ENCODE data around the gene ETFBKMT.
"Not testable (repeated sequence)": the region's sequence is repeated elsewhere in the genome, so short reads cannot be mapped to it uniquely, and the experiment has no call there.

ETFBKMT gene

GRCh38 chr12:31655792-31656191 lies 3.7 kb upstream of the ETFBKMT start:
- DNase-seq: no peak

- DNase-seq: no peak
Observed at GRCh38 chr12:31658471-31659086, 909 bp upstream of the ETFBKMT start.

GRCh38 chr12:31662176-31662849 lies 2.8 kb downstream of the ETFBKMT start:
- no peak for DNase-seq

DNA sequence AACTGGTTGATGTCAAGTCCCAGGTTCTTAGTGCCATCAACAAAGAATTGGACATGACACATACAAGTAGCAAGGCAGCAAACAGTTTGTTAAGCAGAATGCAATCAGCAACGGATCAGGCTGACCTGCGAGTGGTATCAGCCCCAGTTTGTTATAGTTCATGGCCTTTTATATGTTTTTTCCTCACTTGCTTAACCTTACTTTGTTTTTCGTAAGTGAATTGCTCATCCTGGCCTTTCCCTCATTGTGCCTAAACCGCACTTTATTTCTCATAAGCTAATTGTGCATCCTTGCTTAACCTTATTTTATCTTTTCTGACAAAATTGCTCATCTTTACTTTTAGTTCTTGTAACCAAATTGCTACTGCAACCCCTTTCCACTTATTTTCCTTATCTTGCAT lies 4.1 kb downstream of the ETFBKMT start:
- no peak for DNase-seq

DNA sequence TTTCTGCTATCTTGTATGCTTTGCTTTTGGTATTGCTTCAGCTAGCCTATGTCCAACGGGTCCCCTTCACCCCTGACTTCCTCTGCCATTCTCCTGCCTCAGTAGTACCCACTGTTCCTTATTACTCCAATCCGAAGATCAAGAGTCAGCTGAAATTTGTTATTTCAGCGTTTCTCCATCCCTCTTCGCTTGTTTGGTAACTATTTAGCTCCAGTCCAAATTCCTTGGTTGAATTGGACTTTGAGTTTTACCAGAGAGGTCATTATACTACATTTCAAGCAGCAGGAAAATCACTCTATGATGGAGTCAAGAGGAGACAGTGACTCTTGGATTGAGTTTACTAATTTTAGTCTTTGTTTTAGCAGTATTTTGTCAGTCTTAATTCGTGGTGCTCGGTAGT lies 4.5 kb downstream of the ETFBKMT start:
- DNase-seq: no peak

- DNase-seq: no peak
Observed at GRCh38 chr12:31669020-31669419, 9.5 kb downstream of the ETFBKMT start.

GRCh38 chr12:31669582-31669981 lies 10.1 kb downstream of the ETFBKMT start:
- not testable (repeated sequence) for DNase-seq

GRCh38 chr12:31672521-31672920 lies 13.0 kb downstream of the ETFBKMT start:
- no peak for DNase-seq

DNA sequence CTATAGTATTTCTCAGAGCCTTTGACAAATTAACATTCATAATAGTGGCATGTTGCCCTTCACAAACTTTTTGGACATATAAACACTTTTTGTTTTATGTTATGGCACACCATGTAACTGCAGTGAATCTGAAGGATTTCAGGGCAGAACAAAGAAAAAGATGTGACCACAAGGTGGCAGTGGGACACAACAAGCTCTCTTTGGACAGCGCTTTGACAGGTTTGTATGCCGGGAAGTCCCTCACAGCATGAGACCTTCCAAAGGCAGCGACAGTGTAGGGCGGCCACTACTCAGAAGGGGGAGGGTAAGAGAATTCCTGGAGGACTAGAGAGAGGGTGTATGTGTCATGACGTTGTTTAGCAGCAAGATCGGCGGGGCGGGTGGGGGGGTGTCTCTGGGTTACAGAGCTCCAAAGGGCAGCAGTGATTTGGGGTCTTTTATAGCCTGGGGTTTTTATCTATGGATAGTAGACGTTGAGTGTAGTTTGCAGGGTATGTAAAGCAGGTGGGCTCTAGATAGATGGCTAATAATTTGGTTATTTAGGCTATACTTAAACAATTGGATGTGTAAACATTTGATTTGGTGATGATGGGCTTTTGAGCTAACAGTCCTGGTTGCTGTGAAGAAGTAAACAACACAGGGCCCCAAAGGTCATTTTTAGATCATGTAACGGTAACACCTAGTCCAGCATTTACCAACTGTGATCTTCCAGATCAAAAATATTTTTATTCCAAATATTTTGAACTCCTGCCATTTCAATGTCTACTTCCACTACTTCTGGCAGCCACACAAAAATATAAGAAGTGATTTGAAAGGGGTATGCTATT lies 22.9 kb downstream of the ETFBKMT start:
- peak; percentile 77 for DNase-seq

- DNase-seq: no peak
Observed at GRCh38 chr12:31685801-31686200, 26.3 kb downstream of the ETFBKMT start.

DNA sequence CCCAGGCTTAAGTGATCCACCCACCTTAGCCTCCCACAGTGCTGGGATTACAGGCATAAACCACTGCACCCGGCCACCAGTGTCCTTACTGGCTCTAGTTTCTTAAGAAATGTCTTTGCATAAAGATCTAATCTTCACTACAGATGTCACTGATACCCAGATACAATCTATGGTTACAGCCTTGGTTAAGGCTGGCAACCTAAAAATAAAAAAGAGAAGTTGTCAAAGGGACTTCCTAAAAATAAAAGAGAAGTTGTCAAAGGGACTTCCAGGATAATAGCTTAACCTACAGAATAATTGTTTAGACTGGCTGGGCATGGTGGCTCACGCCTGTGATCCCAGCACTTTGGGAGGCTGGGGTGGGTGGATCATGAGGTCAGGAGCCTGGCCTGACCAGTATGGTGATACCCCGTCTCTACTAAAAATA lies 27.6 kb downstream of the ETFBKMT start:
- no peak for DNase-seq

- DNase-seq: not testable (repeated sequence)
Observed at GRCh38 chr12:31689921-31690320, 30.4 kb downstream of the ETFBKMT start.

- peak; percentile 11 for DNase-seq
Observed at GRCh38 chr12:31702047-31702446, 42.6 kb downstream of the ETFBKMT start.

GRCh38 chr12:31705621-31706020 lies 46.1 kb downstream of the ETFBKMT start:
- DNase-seq: no peak

GRCh38 chr12:31708118-31708517 lies 48.6 kb downstream of the ETFBKMT start:
- not testable (repeated sequence) for DNase-seq

DNA sequence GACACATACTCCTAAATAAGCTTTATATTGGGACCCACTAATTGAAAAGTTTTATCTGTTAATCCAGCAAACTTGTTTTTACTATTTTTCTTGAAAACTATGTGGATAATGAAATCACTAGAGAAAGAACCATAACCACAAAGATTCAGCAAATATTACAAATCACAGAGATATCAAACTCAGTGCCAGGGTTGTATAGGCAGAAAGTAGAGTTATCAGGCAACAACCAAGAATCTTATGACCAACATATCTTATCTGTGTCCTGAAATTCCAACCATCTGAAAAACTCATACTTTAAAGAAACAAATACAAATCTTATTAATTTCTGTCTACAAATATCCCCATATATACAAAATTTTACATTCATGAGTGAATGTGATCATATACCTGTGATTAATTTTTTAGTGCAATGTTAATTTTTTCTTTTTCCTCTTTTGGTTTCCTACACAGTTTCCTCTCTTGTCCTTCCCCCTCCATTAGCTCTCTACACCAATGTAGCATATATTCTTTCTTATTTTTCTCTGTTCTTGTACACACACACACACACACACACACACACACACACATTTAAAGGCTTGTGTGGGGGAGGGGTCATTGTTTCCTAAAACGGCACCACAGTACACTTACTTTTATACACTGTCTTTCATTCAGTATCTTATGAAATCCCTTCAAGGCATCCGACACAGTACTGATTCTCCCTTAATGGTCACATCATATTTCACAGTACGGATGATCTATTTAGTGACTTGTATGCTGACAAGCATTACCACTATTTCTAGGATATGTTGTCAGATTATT lies 50.7 kb downstream of the ETFBKMT start:
- DNase-seq: no peak

- no peak for DNase-seq
Observed at GRCh38 chr12:31712877-31713276, 53.4 kb downstream of the ETFBKMT start.

DNA sequence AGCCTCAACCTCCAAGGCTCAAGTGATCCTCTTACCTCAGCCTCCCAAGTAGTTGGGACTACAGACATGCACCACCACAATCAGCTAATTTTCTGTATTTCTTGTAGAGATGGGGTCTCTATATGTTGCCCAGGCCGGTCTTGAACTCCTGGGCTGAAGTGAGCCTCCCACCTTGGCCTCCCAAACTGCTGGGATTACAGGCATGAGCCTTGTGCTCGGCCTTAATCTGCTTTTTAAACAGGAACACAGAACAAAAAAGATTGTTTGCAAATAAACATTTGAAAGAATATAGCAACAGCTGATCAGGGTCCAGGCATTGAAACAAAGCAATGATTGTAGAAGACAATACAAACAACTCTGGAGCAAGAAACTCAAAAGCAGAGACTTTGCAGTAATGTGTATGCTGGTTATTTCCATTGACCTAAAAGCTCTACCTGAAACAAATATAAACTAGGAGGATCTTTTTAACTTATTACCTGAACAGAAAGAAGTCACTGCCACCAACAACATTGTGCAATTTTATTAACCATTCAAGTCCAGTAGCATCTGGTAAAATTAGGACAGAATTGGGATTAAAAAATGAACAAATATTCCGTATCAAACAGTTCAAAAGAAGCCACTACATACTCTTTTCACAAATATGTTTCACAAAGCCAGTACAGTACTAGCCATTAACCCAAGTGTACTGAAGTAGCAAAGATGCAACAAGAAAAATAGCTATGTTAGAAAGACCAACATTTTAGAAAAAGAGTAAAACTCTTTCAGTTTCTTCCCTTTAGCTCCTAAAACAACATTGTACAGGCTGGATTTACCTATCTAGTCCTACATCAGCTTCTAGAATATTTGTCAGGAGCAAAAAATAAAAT lies 55.2 kb downstream of the ETFBKMT start:
- no peak for DNase-seq

GRCh38 chr12:31715283-31715825 lies 55.9 kb downstream of the ETFBKMT start:
- DNase-seq: no peak

DNA sequence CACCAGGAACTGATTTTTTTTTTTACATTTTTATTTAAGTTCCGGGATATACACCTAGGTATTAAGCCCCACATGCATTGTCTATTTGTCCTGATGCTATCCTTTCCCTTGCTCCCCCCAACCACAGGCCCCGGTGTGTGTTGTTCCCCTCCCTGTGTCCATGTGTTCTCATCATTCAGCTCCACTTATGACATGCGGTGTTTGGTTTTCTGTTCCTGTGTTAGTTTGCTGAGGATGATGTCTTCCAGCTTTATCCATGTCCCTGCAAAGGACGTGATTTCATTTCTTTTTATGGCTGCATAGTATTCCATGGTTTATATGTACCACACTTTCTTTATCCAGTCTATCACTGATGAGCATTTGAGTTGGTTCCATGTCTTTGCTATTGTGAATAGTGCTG lies 57.5 kb downstream of the ETFBKMT start:
- not testable (repeated sequence) for DNase-seq

DNA sequence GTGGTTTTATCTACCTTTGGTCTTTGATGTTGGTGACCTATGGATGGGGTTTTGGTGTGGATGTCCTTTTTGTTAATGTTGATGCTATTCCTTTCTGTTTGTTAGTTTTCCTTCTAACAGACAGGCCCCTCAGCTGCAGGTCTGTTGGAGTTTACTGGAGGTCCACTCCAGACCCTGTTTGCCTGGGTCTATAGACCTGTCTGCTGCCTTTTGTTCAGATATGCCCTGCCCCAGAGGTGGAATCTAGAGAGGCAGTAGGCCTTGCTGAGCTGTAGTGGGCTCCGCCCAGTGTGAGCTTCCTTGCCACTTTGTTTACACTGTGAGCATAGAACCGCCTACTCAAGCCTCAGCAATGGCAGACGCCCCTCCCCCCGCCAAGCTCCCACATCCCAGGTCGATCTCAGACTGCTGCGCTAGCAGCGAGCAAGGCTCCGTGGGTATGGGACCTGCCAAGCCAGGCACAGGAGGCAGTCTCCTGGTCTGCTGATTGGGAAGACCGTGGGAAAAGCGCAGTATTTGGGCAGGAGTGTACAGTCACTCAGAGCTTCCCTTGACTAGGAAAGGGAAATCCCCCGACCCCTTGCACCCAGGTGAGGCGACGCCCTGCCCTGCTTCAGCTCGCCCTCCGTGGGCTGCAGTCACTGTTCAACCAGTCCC lies 59.2 kb downstream of the ETFBKMT start:
- DNase-seq: not testable (repeated sequence)

Measured in fibroblast of skin of scalp (primary cell).